Measurements from ENCODE around the gene TINAGL1.

DNA sequence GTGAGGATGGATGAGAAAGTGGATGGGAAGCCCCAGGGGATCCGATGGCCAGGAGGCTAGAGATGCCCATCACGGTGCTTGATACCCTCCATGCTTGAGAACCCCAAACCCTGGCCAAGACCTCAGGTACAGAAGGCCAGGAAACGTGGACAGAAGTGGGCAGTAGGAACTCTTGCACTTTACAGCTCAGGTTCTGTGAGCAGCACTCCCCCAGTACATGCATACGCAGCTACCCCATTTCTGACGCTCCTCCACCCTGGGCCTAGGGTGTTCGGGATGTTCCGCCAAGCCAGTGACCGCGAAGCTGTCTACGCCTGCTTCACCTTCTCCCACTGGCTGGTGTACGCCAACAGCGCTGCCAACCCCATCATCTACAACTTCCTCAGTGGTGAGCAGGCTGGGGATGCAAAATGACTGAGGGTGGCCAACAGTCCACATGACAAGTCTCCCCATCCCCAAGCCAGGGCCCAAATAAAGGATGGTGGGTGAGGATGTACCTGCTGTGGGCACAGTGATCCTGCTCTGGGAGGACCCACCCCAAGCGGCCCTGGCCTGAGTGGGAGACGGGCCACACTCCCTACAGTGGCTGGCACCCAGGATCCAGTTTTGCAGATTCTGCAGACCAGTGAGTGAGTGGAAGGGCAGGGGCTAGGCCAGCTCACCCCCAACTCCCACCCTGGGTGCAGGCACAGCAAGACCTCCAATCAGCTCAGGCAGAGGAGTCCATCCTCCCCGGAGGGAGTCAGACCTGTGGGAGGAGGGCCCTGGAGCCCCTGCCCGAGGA lies 48.6 kb downstream of the TINAGL1 start:
- TF ChIP-seq, protein P1, sequence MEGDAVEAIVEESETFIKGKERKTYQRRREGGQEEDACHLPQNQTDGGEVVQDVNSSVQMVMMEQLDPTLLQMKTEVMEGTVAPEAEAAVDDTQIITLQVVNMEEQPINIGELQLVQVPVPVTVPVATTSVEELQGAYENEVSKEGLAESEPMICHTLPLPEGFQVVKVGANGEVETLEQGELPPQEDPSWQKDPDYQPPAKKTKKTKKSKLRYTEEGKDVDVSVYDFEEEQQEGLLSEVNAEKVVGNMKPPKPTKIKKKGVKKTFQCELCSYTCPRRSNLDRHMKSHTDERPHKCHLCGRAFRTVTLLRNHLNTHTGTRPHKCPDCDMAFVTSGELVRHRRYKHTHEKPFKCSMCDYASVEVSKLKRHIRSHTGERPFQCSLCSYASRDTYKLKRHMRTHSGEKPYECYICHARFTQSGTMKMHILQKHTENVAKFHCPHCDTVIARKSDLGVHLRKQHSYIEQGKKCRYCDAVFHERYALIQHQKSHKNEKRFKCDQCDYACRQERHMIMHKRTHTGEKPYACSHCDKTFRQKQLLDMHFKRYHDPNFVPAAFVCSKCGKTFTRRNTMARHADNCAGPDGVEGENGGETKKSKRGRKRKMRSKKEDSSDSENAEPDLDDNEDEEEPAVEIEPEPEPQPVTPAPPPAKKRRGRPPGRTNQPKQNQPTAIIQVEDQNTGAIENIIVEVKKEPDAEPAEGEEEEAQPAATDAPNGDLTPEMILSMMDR (IDR thresholded peaks at IDR 0.05) = no peak
- TF ChIP-seq MYC (IDR thresholded peaks at IDR 0.05; ENCODE audit: borderline replicate concordance, low read length) = no peak
- TF ChIP-seq, protein P2, sequence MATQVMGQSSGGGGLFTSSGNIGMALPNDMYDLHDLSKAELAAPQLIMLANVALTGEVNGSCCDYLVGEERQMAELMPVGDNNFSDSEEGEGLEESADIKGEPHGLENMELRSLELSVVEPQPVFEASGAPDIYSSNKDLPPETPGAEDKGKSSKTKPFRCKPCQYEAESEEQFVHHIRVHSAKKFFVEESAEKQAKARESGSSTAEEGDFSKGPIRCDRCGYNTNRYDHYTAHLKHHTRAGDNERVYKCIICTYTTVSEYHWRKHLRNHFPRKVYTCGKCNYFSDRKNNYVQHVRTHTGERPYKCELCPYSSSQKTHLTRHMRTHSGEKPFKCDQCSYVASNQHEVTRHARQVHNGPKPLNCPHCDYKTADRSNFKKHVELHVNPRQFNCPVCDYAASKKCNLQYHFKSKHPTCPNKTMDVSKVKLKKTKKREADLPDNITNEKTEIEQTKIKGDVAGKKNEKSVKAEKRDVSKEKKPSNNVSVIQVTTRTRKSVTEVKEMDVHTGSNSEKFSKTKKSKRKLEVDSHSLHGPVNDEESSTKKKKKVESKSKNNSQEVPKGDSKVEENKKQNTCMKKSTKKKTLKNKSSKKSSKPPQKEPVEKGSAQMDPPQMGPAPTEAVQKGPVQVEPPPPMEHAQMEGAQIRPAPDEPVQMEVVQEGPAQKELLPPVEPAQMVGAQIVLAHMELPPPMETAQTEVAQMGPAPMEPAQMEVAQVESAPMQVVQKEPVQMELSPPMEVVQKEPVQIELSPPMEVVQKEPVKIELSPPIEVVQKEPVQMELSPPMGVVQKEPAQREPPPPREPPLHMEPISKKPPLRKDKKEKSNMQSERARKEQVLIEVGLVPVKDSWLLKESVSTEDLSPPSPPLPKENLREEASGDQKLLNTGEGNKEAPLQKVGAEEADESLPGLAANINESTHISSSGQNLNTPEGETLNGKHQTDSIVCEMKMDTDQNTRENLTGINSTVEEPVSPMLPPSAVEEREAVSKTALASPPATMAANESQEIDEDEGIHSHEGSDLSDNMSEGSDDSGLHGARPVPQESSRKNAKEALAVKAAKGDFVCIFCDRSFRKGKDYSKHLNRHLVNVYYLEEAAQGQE (IDR thresholded peaks at IDR 0.05) = no peak
- TF ChIP-seq POLR2A (IDR thresholded peaks at IDR 0.05; ENCODE audit: low read length) = no peak
- TF ChIP-seq RFX5 (IDR thresholded peaks at IDR 0.05) = no peak
- TF ChIP-seq FOSB (CRISPR knock-in tag; IDR thresholded peaks at IDR 0.05) = no peak
- TF ChIP-seq HDAC2 (IDR thresholded peaks at IDR 0.05) = no peak
